Stomach (tissue), 4 donors: ENCODE measurements around the gene SCGB3A2.

Source experiments
- CTCF ChIP-seq, 7 experiments: fragments of 450-650 bp in 4 of 7; fragments of 200-600 bp in 3 of 7; sonication (generic) in 3 of 7; IDR thresholded peaks; one replicate each; pipeline ENCODE4 v1.5.1; 2016 to 2019; ENCODE audit warnings: antibody characterized with exemption in 7 of 7, control low read depth in 2 of 7, mild to moderate bottlenecking in 1 of 7
- EP300 ChIP-seq: sonication (generic); formaldehyde crosslinking; IDR thresholded peaks from one replicate; pipeline ENCODE4 v1.6.1; 2017; ENCODE audit warnings: antibody characterized with exemption
- POLR2A ChIP-seq, 4 donors: fragments of 450-650 bp; IDR thresholded peaks; one replicate each; pipeline ENCODE4 v1.6.1; 2016; ENCODE audit warnings: antibody characterized with exemption in 4 of 4, control low read depth in 2 of 4, mild to moderate bottlenecking in 1 of 4, moderate library complexity in 1 of 4
- POLR2AphosphoS5 ChIP-seq, 3 donors: sonication (generic); formaldehyde crosslinking; IDR thresholded peaks; one replicate each; pipeline ENCODE4 v1.6.1; 2016; ENCODE audit warnings: antibody characterized with exemption in 3 of 3

- TF ChIP-seq CTCF (IDR thresholded peaks at IDR 0.05) (no peak), EP300 (no peak), POLR2A (IDR thresholded peaks at IDR 0.05) (no peak), POLR2AphosphoS5 (IDR thresholded peaks at IDR 0.05) (no peak)
These were observed 28.0 kb downstream of the SCGB3A2 start, which contains the start of gene C5orf46 for GRCh38 chr5:147906326-147907095.
